HG03060 (cell line): Measurements from ENCODE around the gene CCRL2.

ENCODE experiments used
- ATAC-seq: cut with Tn5 transposase; IDR thresholded peaks from one replicate; pipeline ENCODE4 v1.9.1; 2021; ENCODE audit warnings: low read depth, moderate number of reproducible peaks; ENCODE audit not compliant: unreplicated experiment

Gene CCRL2

DNA sequence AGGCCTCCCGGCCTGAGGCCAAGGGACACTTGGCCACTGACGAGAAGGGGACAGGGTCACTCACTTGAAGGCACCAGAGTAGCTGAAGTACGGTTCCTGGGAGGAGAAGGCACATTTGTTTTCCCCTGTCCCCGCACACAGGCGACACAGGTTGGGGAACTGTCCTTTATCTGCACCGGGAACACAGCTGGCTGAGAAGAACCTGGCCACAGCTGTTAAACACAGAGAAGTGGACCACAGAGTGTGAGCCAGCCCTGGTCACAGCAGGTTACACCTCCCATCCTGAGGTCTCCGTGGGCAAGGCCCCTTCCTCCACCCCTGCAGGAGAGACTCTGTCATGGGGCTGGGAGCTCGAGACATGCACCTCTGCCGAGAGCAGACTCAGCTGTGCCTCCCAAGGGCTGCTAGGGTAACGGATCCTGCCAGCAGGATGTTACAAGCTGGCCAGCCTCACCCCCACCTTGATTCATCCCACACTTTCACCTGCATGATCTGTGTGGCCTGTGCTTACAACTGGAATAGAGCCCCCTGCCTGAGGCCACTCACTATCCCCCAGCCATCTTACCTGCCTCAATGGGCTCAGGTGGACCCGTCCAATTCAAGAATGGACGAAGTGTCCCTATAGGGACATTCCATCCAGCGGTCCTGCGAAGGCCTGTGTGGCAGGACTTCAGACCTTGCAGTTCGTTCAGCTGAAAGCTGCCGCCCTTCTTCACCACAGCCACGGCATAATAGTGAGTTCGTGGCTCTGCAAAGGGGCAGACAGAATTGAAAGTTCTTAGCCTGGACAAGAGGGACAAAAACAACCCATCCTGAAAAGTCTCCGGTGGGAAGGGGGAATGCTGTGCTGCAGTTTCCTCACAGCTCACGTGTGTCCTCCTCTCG, 48.4 kb downstream of the CCRL2 start:
- ATAC-seq: no peak

DNA sequence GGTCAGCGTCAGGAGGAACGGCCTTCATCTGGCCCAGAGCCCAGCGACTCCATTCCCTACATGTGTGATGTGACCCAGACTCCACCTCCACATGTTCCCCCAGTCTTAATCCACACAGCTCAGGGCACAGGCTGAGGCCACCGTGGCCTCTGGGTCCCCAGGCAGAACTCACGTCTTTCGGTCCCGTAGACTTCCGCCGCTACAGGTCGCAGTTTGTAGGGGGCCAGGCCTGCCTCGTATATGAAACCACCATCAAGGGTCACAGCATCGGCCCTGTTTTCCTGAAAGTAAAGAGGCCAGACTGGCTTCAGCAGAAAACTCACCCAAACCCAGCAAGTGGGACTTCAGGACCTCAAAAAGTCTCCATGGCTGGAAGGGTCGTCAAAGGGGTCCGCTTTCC, 49.1 kb downstream of the CCRL2 start:
- no peak for ATAC-seq
